DMS153 treated with DMSO at 0.1 percent for 48 hours (cell line): ENCODE data around the gene HPCAL1.

Experiments used
- DNase-seq: peaks from one replicate; lab custom pipeline; 2025; ENCODE audit not compliant: unreplicated experiment; lab: John Stamatoyannopoulos, UW

The HPCAL1 gene

DNA sequence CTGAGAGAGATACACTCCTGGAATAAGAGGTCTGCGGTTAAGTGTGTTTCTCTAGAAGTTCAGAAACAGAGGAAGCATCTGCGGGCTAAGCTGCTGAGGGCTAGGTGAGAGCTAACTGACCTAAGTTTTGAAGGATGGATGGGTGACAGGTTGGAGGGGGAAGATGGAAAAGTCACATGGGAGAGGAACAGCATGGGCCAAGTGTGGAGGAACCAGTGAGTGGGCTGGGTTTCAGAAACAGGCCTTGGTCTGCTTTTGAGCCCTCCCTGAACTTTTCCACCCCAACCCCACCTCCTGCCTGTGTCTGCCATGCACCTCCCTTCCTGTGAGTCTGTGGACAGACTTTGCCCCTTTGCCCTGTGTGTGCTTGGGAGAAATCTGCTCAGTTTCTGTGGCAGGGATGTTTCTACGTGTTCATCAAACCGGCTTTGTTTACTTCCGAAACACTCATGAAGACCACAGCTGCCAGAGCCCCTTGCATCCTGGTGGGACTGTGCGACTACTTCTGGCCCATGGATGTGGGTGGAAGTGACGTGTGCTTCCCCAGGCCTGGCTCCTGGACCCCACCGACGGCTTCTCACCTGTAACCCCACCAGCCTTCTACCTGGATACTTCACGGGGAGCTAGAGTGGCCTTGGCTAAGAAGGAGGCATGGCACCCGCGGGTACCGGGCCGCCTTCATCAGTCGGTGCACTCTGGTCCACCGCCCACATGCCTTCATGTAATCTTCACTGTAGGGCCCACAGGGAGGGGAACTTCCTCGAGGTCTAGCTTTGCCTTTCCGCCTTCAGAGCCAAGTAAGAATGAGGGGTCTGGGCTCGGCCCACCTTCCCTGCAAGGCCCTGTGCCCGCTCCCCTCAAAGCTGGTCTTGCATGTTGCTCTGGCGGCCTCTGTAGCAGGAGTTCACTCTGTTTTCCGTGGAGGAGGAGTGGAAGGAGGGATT, 1.4 kb upstream of the HPCAL1 start:
- DNase-seq = no peak

DNA sequence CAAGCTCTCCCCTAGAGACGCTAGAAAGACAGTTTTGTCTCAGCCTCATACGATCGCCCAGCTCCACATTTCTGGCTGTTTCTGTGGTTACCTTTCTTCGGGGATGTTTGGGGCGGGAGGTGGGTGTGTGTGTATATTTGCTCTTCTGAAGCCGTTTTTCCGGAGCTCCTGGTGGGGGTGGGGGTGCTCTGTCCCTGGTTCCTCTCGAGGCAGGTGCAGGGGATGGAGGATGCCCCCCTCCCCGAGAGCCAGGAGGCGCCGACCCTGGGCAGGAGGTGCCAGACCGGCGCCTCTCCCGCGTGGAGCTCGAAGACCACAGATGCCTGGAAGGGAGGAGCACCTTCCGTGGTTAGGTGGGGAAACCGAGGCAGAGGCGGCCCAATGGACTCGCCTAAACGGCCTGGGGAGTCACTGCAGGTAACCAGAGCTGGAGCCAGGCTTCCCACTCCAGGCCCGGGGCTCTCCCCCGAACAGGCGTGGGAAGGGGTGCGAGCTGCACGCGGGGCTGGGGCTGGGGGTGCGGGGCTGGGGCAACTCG, 694 bp upstream of the HPCAL1 start:
- DNase-seq = no peak

DNA sequence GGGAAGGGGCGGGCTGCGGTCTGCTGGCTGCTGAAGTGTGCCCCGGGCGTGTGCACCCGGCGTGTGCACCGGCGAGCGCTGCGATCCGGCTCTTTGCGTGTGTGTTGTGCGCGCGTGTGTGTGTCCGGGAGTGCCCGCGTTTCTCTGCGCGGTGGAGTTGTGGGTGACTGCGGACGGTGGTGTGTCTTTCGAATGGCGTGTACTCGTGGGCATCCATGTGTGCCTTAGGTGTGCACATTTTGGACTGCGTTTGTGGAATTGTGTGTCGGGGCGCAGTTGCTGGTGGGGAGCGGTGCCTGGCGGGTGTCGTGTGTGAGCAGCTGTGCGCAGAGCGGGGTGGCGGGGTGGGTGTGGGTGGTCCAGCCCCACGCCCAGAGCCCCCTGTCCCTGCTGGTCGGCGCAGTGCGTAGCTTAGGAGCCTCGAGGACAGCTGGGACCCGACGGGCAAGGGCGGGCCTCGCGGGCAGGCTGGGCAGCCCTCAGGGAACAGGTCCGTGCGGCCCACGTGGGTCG, 533 bp downstream of the HPCAL1 start:
- no peak for DNase-seq

DNA sequence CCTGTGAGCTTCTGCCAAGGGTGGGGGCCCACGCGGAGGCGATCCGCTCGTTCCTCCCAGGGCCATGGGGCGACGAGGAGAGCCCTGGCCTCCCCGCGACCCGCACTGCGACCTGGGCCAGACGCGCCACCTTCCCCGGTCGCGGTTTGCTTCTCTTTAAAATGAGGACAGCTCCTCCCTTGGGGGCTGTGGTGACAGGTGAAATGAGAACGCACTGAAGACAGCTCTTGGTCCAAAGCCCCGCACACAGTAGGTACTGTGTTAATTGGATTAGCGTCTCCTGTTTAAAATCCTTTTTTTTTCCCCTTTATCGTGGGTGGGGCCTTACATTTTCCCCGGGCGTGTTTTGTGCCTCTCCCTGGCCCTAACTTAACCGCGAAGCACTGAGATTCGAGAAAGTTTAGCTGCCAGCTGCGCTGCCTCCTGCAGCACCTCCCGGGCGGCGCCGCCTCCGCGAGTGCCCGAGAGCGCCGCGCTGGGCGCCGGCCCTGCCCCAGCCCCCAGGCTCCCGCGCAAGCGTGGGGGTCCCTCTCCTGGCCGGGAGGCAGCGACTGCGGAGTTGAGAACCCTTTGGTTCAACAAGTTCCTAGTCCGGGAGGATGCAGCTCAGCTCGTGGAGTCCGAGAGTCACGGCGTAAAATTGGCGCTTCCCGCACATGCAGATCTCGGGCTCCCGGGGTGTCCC, 1.1 kb downstream of the HPCAL1 start:
- DNase-seq = no peak

DNA sequence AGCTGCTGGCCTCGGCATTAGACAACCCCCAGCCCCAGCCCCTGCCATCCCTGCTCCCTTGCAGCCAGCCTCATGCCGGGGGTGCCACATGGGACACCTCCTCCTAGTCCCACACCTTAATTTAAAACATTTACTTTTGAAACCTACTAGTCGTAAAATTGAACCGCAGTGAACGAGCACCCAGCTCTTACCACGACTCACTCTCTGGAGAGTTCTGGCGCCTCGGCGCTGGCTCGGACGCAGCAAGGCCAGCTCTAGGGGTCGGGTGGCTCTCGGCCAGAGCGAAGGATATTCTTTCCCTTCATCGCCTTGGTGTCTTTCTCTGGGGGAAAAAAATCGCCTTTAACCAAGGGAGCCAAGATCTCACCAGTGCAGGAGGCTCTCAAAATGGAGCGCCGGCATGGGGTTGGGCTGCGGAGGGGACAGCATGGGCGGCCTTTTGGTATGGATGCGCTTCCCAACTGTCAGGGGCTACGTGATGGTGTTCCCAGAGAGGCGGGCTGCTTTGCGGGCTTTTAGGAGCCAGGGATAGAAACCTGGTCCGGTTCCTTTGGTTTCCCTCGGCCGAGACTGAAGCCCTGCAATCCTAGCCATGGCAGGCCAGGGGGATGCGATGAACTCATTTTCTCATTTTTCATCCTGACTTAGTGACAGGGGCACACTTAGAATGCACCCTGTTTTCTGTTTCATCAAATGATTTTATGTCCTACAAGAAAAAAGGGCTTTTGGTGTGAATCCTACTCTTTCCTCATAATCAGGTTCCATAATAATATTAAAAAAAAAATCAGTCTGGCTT, 2.0 kb downstream of the HPCAL1 start:
- no peak for DNase-seq

DNA sequence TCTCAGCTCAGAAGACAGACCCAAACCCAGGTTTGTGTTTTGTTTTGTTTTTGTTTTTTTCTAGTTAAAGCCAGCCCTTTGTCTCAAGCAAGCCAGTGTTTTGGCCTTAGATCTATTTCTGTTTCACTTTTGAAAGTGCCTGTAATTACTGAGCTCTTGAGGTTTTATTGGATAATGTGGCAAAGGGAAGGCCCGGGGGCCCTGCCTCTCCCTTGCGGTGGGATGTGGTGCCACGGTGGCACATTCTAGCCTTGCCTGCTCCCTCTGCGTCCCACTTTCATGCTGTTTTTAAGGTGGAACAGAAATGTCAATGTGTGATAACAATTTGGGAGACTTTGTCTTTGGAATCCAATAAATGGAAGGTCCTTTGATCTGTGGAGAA, 2.5 kb downstream of the HPCAL1 start:
- no peak for DNase-seq

DNA sequence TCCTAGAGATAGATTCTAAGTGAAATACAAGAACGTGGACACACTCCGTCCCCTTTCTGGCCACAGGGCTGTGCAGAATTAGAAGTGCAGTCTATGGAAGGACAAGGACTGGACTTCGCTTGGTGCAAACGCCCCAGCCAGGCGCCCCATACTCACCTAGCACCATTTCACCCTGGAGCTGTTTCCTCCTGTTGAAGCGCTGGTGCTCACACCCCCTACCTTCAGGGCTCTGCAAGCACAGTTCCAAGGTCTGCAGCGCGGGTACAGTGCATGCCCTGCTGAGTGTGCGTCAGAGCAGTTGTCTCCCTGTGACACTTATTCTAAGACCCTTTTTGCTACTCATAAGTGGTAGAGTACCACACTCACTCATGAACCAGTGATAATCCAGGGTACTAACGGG, 3.0 kb downstream of the HPCAL1 start:
- no peak for DNase-seq

DNA sequence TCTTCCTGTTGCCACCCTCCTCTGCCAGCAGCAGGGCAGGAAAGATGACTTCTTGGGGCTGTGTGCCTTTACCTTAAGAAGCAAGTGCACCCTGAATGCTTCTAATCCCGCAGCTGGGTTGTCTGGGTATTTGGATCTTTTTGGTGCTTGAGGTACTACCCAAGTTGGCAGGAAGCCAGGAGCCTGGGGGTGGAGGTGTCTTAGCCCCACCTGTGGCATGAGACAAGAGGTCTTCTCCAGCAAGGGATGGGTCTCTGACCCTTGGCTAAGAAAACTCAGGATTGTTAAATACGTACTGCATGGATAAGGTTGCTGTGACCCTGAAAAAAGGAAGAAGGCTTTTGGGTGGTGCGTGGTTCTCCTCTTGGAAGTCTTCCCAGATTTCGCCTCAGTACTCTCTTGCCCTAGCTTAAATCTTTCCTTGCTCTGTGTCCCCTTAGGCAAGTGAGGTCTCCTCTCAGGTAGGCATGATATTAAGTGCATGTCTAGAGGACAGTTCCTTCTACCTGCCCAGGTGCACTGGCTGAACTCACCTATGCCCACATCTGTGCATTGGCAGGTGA, 4.3 kb downstream of the HPCAL1 start:
- no peak for DNase-seq

DNA sequence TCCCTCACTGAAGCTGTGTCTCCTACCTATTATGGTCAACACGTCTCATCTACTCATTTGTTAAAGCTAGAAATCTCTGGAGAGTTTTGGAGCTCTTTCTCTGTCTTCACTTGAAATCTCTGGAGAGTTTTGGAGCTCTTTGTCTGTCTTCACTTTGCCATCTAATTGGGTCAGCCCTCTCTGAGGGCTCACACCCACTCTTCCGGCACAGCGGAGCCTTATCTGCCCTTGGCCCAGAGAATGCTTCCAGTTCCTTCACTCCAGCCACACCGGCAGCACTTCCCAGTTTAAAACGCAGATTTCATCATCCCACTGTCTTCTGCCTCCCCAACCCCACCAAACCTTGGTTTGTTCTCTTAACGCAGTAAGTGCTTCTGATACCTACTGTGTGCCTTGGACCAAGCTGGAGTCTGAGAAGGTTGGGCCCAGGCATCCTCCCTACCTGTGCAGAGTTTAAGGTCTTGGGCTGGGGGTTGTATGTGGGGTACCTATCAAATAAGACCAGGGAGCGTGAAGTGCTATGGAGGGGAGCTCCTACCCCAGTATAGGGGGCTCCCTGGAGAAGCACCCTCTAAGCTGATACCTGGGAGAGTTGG, 5.0 kb downstream of the HPCAL1 start:
- DNase-seq = no peak

DNA sequence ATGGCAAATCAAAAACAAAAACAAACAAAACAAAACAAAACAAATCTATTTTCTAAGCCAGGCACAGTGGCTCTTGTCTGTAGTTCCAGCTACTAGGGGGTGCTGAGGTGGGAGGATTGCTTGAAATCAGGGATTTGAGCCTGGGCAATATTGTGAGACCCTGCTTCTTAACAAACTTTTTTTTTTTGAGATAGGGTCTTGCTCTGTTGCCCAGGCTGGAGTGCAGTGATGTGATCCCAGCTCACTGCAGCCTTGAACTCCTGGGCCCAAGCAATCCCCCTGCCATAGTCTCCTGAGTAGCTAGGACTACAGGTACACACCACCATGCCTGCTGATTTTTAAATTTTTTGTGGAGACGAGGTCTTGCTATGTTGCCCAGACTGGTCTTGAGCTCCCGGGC, 6.2 kb downstream of the HPCAL1 start:
- DNase-seq = no peak

DNA sequence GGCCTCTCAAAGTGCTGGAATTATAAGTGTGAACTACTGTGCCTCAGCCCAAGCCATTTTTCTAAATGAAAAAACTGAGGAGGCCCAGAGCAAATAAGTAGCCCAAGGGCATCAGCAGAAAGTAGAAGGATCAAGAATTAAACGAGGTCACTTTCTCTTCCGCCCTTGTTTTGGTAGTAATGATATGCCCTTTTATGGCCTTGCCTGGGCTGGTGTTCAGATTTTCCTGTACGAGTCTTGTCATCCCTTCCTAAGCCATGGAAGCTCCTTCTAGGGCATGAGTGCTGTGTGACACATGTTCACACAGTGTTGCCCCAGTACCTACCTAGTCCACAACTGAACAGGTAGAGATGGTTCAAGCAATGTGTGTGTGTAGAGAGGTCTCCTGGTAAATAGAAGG, 6.6 kb downstream of the HPCAL1 start:
- no peak for DNase-seq

DNA sequence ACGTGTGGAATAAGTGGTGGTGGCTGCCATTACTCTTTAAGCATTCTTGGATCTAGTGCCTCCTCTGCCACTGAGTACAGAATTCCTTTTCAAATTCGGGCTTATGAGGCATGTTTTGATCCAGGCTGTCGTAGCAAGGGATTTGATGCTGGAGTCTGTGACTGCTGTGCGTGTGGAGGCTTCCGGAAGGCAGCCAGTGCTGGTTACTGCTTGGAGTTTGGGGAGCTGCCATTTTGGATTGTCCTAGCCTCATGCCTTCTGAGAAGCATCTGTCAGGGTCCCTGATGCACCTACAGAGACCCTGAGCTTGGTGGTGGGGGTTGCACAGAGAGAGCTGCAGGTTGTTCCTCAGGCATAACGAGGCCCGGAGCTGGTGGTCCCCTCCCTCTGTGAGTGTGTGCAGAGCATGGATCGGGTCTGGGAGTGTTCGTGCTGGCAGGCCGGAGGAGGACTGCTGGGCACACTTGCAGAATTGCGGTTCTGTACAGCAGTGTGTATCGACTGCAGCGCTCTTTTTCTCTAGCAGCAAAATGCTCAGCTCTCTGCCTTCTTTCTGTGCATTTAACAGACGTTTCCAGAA, 7.7 kb downstream of the HPCAL1 start:
- no peak for DNase-seq

DNA sequence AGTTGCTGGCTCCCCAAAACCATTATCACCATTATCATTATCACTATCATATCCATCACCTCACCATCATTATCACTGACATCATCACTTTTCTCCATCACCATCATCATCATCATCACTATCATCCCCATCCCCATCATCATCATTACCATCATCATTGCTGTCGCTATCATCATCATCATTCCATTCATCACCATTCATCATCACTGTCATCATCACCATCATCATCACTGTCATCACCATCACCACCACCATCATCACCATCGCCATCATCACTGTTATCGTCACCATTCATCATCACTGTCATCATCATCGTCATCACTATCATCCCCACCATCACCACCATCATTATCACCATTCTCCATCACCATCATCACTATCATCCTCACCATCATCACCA, 9.0 kb downstream of the HPCAL1 start:
- DNase-seq = no peak

DNA sequence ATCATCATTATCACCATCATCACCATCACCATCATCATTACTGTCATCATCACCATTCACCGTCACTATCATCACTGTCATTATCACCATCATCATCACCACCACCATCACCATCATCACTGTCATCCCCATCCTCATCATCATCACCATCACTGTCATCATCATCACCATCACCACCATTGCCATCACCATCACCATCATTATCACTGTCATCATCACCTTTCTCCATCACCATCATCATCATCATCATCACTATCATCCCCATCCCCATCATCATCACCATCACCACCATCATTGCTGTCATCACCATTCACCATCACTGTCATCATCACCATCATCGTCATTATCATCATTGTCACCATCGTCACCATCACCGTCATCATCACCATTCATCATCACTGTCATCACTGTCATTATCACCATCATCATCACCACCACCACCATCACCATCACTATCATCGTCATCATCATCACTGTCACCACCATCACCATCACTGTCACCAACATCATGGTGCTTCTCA, 9.8 kb downstream of the HPCAL1 start:
- DNase-seq = no peak

DNA sequence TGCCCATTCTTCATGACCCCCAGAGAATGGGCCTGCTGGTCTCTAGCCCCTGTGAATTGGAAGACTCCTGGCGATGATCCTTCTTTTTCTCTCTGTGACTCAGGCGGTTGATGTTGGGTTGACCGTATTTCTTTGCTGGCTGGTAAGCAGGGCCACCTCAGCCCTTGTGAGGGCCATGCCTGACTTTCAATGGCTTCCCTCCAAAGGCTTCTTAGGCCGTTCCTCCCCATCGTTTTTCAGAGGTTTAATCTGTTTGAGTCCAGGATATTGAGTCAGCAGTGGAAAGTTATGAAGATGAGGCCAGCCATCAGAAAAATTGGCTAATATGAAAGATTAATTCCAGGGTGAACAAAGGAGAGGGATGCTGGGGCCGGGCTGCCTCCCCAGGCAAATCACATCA, 13.6 kb downstream of the HPCAL1 start:
- no peak for DNase-seq

DNA sequence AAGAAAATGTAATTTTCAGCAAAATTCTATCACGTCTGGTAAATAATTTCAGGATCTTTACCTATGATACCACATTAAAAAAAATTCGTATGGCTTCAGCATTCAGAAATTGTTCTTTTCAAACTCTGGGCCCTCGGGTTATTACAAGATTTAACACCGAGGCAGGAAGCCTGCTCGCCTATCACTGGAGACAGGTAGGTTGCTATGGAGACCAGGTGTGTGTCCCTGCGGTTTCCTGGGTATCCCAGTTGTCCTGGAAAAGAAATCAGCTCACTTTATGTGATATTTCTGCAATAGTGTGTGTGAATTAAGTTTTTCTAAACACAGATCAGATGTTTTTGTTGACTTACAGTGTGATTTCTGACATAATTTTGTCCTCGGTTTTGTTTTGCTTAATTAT, 14.2 kb downstream of the HPCAL1 start:
- peak; percentile 51 for DNase-seq

DNA sequence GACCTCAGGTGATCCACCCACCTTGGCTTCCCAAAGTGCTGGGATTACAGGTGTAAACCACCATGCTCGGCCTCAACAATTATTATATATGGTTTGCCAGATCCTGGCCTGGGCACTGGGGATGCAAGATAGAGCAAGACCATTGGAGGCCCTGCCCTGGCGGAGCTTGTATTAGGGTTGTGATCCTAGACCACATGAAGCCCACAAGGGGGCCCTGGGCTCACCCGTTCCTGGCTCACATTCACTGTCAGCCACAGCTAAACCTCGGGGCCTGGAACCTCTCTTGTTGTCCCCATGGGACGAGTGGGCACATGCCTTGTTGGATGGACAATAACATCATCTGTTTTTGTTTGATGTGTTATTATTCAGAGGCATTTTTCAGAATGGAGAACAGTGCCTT, 14.9 kb downstream of the HPCAL1 start:
- no peak for DNase-seq

DNA sequence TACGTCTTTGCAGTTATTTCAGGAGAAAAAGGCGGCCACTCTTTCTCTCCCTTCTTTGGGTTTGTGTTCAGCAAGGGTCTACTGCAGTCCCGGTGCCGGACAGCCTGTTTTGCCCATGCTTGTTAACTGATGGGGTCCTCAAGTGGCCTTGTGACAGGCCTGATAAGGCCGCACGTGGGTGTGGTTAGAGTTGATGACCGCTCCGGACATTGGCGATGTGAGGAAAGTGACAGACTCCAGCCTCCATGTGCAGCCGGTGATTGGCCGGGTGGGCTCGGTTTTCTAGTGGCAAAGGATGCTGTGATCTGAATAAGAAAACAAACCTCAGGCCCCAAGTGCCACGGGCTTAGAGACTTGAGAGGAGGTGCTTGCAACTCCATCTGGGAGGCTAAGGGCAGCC, 15.6 kb downstream of the HPCAL1 start:
- no peak for DNase-seq

DNA sequence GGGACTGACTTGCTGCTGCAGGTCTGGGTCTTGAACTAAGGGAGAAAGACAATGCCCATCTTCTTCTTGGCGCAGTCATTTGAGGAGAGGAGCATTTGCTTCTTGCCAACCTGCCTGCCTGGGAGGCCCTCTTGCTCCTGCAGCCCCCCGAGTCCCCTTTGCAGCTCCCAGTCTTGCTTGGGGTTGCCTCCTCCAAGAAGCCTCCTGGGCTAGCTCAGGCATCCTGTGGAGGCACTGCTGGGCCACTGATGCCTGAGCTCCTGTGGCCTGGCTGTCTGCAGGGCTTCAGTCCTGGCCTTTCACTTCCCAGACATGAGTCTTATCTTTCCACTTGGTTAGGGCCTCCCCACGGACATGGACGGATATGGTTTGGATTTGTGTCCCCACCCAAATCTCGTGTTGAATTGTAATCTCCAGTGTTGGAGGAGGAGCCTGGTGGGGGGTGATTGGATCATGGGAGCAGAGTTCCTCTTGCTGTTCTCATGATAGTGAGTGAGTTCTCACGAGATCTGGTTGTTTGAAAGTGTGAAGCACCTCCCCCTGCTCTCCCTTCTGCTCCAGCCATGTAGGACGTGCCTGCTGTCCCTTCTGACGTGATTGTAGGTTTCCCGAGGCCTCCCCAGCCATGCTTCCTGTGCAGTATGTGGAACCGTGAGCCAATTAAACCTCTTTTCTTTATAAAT, 17.3 kb downstream of the HPCAL1 start:
- DNase-seq = no peak
